ENCODE data around the gene GSTT4.

The GSTT4 gene

GRCh38 chr22:24029304-24029703 lies 24.1 kb upstream of the GSTT4 start:
- TF ChIP-seq SIN3A (IDR thresholded peaks at IDR 0.05; ENCODE audit: borderline replicate concordance, insufficient read depth, low read length) (no peak), POLR2AphosphoS5 (IDR thresholded peaks at IDR 0.05; ENCODE audit: low read depth, low read length) (no peak), REST (IDR thresholded peaks at IDR 0.05; ENCODE audit: insufficient read depth in 1 of 2, low read depth in 2 of 2, low read length in 2 of 2) (no peak), FOXP2 (optimal IDR thresholded peaks at IDR 0.05; ENCODE audit: borderline replicate concordance, extremely low read depth, extremely low read length, insufficient read depth) (no peak), TAF1 (IDR thresholded peaks at IDR 0.05; ENCODE audit: borderline replicate concordance, insufficient read depth, low read length) (no peak)

GRCh38 chr22:24028533-24028932 lies 23.3 kb upstream of the GSTT4 start:
- TF ChIP-seq REST (IDR thresholded peaks at IDR 0.05; ENCODE audit: insufficient read depth in 1 of 2, low read depth in 2 of 2, low read length in 2 of 2) (no peak), TAF1 (IDR thresholded peaks at IDR 0.05; ENCODE audit: borderline replicate concordance, insufficient read depth, low read length) (no peak), SIN3A (IDR thresholded peaks at IDR 0.05; ENCODE audit: borderline replicate concordance, insufficient read depth, low read length) (no peak), FOXP2 (optimal IDR thresholded peaks at IDR 0.05; ENCODE audit: borderline replicate concordance, extremely low read depth, extremely low read length, insufficient read depth) (no peak)

- TF ChIP-seq FOXP2 (optimal IDR thresholded peaks at IDR 0.05; ENCODE audit: borderline replicate concordance, extremely low read depth, extremely low read length, insufficient read depth) = no peak
- no peak for TF ChIP-seq SIN3A (IDR thresholded peaks at IDR 0.05; ENCODE audit: borderline replicate concordance, insufficient read depth, low read length)
- TF ChIP-seq POLR2AphosphoS5 (IDR thresholded peaks at IDR 0.05; ENCODE audit: low read depth, low read length) = no peak
- TF ChIP-seq TAF1 (IDR thresholded peaks at IDR 0.05; ENCODE audit: borderline replicate concordance, insufficient read depth, low read length) = no peak
- no peak for TF ChIP-seq REST (IDR thresholded peaks at IDR 0.05; ENCODE audit: insufficient read depth in 1 of 2, low read depth in 2 of 2, low read length in 2 of 2)
These were observed 22.7 kb upstream of the GSTT4 start for GRCh38 chr22:24027991-24028390.

GRCh38 chr22:24027389-24027975 lies 22.2 kb upstream of the GSTT4 start:
- TF ChIP-seq FOXP2 (optimal IDR thresholded peaks at IDR 0.05; ENCODE audit: borderline replicate concordance, extremely low read depth, extremely low read length, insufficient read depth) = no peak

GRCh38 chr22:24026733-24027132 lies 21.5 kb upstream of the GSTT4 start:
- TF ChIP-seq TAF1 (IDR thresholded peaks at IDR 0.05; ENCODE audit: borderline replicate concordance, insufficient read depth, low read length) = no peak
- no peak for TF ChIP-seq SIN3A (IDR thresholded peaks at IDR 0.05; ENCODE audit: borderline replicate concordance, insufficient read depth, low read length)
- TF ChIP-seq POLR2AphosphoS5 (IDR thresholded peaks at IDR 0.05; ENCODE audit: low read depth, low read length) = no peak
- no peak for TF ChIP-seq REST (IDR thresholded peaks at IDR 0.05; ENCODE audit: insufficient read depth in 1 of 2, low read depth in 2 of 2, low read length in 2 of 2)
- TF ChIP-seq FOXP2 (optimal IDR thresholded peaks at IDR 0.05; ENCODE audit: borderline replicate concordance, extremely low read depth, extremely low read length, insufficient read depth) = no peak

Measured in PFSK-1 (cell line).